H9 (cell line): ENCODE results near the gene YAE1. TPM values are rescaled to one million over a fixed set of nuclear protein-coding genes. Genes with fewer than 3 reads are reported as not detected.

Source experiments
- DNase-seq: peaks from one replicate; pipeline ENCODE4 v3.0.0-alpha.2; 2017
- H2AFZ ChIP-seq: one replicate; pipeline ENCODE4 v1.6.1; 2013; ENCODE audit warnings: mild to moderate bottlenecking, low read length, control low read depth, moderate library complexity
- H2AK5ac ChIP-seq: 2 replicates; pipeline ENCODE4 v1.6.1; 2013; ENCODE audit warnings: low read length, control low read depth, mixed read lengths; ENCODE audit not compliant: insufficient read length
- H2BK120ac ChIP-seq: one replicate; pipeline ENCODE4 v1.6.1; 2013; ENCODE audit warnings: low read depth, mild to moderate bottlenecking, low read length, control low read depth, inconsistent platforms; ENCODE audit not compliant: poor library complexity, severe bottlenecking
- H2BK12ac ChIP-seq: 2 replicates; pipeline ENCODE4 v1.6.1; 2013; ENCODE audit warnings: low read length, control low read depth, mixed read lengths, low read depth; ENCODE audit not compliant: insufficient read length
- H2BK15ac ChIP-seq: 2 replicates; pipeline ENCODE4 v1.6.1; 2013; ENCODE audit warnings: low read depth, low read length, control low read depth
- H2BK20ac ChIP-seq: one replicate; pipeline ENCODE4 v1.6.1; 2013; ENCODE audit warnings: low read depth, mild to moderate bottlenecking, low read length, control low read depth, inconsistent platforms; ENCODE audit not compliant: poor library complexity, severe bottlenecking
- H2BK5ac ChIP-seq: 2 replicates; pipeline ENCODE4 v1.6.1; 2013; ENCODE audit warnings: low read length, control low read depth, mixed read lengths; ENCODE audit not compliant: insufficient read length
- H3K14ac ChIP-seq: 2 replicates; pipeline ENCODE4 v1.6.1; 2013; ENCODE audit warnings: low read length, control low read depth; ENCODE audit not compliant: insufficient read depth
- H3K18ac ChIP-seq: 2 replicates; pipeline ENCODE4 v1.6.1; 2013; ENCODE audit warnings: low read depth, mild to moderate bottlenecking, mixed read lengths, low read length, control low read depth; ENCODE audit not compliant: insufficient read length
- H3K23ac ChIP-seq: 2 replicates; pipeline ENCODE4 v1.6.1; 2013; ENCODE audit warnings: low read length, control low read depth, mixed read lengths, low read depth; ENCODE audit not compliant: insufficient read length
- H3K23me2 ChIP-seq: 2 replicates; pipeline ENCODE4 v1.6.1; 2013; ENCODE audit warnings: low read depth, mild to moderate bottlenecking, mixed read lengths, low read length, control low read depth; ENCODE audit not compliant: insufficient read length, poor library complexity, severe bottlenecking
- H3K27ac ChIP-seq: 2 replicates; pipeline ENCODE4 v1.5.1; 2013; ENCODE audit warnings: low read length, control low read depth, mixed read lengths, low read depth; ENCODE audit not compliant: insufficient read length
- H3K27me3 ChIP-seq: 2 replicates; pipeline ENCODE4 v1.6.1; 2013; ENCODE audit warnings: low read length, control low read depth, inconsistent platforms; ENCODE audit not compliant: insufficient read depth
- H3K4ac ChIP-seq: 2 replicates; pipeline ENCODE4 v1.6.1; 2013; ENCODE audit warnings: low read depth, mild to moderate bottlenecking, control low read depth, inconsistent platforms, low read length, moderate library complexity
- H3K4me1 ChIP-seq: 2 replicates; pipeline ENCODE4 v1.6.1; 2013; ENCODE audit warnings: low read length, control low read depth, inconsistent platforms; ENCODE audit not compliant: insufficient read depth
- H3K4me2 ChIP-seq: 2 replicates; pipeline ENCODE4 v1.6.1; 2013; ENCODE audit warnings: low read length, control low read depth, mixed read lengths; ENCODE audit not compliant: insufficient read length, insufficient read depth
- H3K56ac ChIP-seq: 2 replicates; pipeline ENCODE4 v1.6.1; 2013; ENCODE audit warnings: low read depth, mild to moderate bottlenecking, mixed read lengths, low read length, control low read depth; ENCODE audit not compliant: insufficient read length
- H3K79me1 ChIP-seq: 2 replicates; pipeline ENCODE4 v1.6.1; 2013; ENCODE audit warnings: low read depth, mild to moderate bottlenecking, moderate library complexity, low read length, control low read depth, inconsistent platforms; ENCODE audit not compliant: insufficient read depth, poor library complexity, severe bottlenecking
- H3K79me2 ChIP-seq: 2 replicates; pipeline ENCODE4 v1.6.1; 2013; ENCODE audit warnings: low read length, control low read depth, inconsistent platforms; ENCODE audit not compliant: insufficient read depth
- H3K9ac ChIP-seq: 2 replicates; pipeline ENCODE4 v1.6.1; 2013; ENCODE audit warnings: low read length, control low read depth, mixed read lengths; ENCODE audit not compliant: insufficient read length; ENCODE audit errors: extremely low read depth
- H3K9me3 ChIP-seq: one replicate; pipeline ENCODE4 v1.6.1; 2013; ENCODE audit warnings: low read depth, low read length, inconsistent platforms; ENCODE audit not compliant: control insufficient read depth
- H3T11ph ChIP-seq: one replicate; pipeline ENCODE4 v1.6.1; 2013; ENCODE audit warnings: mild to moderate bottlenecking, low read length, control low read depth, inconsistent platforms
- H4K20me1 ChIP-seq: one replicate; pipeline ENCODE4 v1.6.1; 2013; ENCODE audit not compliant: control insufficient read depth, insufficient read length, insufficient read depth
- H4K5ac ChIP-seq: 2 replicates; pipeline ENCODE4 v1.6.1; 2013; ENCODE audit warnings: low read depth, mild to moderate bottlenecking, mixed read lengths, low read length, control low read depth; ENCODE audit not compliant: insufficient read length
- H4K8ac ChIP-seq: replicated peaks from 2 replicates; pipeline ENCODE4 v1.6.1; 2013; ENCODE audit warnings: low read length, control low read depth, mixed read lengths, low read depth; ENCODE audit not compliant: insufficient read length
- H4K91ac ChIP-seq: 2 replicates; pipeline ENCODE4 v1.6.1; 2013; ENCODE audit warnings: low read depth, mild to moderate bottlenecking, moderate library complexity, mixed read lengths, low read length, control low read depth; ENCODE audit not compliant: insufficient read length
- H3K27ac Mint-ChIP-seq, 3 experiments: 2 replicates in 2 of 3; 3 replicates in 1 of 3; pipeline ENCODE4 v1.8.0; 2020 to 2021; ENCODE audit warnings: mixed read lengths in 3 of 3, mild to moderate bottlenecking in 1 of 3, moderate library complexity in 1 of 3
- H3K27me3 Mint-ChIP-seq: 2 replicates; pipeline ENCODE4 v1.8.0; 2021; ENCODE audit warnings: low read depth, mild to moderate bottlenecking, moderate library complexity, mixed read lengths
- H3K36me3 Mint-ChIP-seq, 3 experiments: 2 replicates in 2 of 3; 3 replicates in 1 of 3; pipeline ENCODE4 v1.8.0; 2020 to 2021; ENCODE audit warnings: low read depth in 3 of 3, mixed read lengths in 3 of 3; ENCODE audit not compliant: insufficient read depth in 1 of 3
- H3K4me1 Mint-ChIP-seq, 2 experiments: 2 replicates each; pipeline ENCODE4 v1.8.0; 2020; ENCODE audit warnings: mixed read lengths in 2 of 2
- H3K4me3 Mint-ChIP-seq, 2 experiments: 2 replicates in 1 of 2; 3 replicates in 1 of 2; pipeline ENCODE4 v1.8.0; 2020 to 2021; ENCODE audit warnings: mild to moderate bottlenecking in 2 of 2, mixed read lengths in 2 of 2, moderate library complexity in 1 of 2
- H3K9me3 Mint-ChIP-seq, 2 experiments: 2 replicates in 1 of 2; 3 replicates in 1 of 2; pipeline ENCODE4 v1.8.0; 2020; ENCODE audit warnings: mild to moderate bottlenecking in 2 of 2, mixed read lengths in 2 of 2, moderate library complexity in 1 of 2
- CTCF ChIP-seq: fragments of 200-600 bp; sonication (generic); conservative IDR thresholded peaks from 3 replicates; pipeline ENCODE4 v1.8.0; 2021; ENCODE audit warnings: antibody characterized with exemption, mild to moderate bottlenecking
- WGBS: extraction: QIAGEN DNeasy Blood & Tissue Kit; methylation state at CpG from one replicate; pipeline ENCODE4 v1.1.7; 2013; ENCODE audit warnings: missing lambda C conversion rate, low lambda C conversion rate, mixed read lengths; ENCODE audit not compliant: insufficient read length; ENCODE audit errors: extremely low coverage; 5-methylcytosine and 5-hydroxymethylcytosine counted together
- total RNA-seq: library from RNA; stranded (reverse); gene quantifications from 2 replicates; pipeline ENCODE4 v1.2.1, GENCODE V29; 2021

YAE1 gene
- total RNA-seq, 1 experiment from 2014 or later, result 28.8 TPM

DNA sequence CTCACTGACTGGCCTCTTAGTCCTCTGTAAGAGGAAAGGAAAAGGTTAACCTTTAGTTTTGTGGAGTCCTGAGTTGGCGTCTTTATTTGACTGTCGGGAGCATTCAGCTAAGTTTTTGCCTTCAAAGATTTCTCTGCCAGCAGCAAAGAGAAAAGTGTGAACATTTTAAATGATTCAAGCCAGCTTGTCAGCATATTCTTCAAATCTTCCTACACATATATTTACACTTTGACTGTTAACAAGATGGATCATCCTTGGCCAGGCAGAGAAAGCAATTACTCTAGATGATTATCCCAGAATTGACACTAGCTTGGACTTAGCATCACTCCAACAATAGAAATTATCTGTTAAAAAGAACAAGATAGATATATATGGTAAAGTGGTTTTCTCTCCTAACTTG lies 15.8 kb upstream of the YAE1 start:
- no peaks in the 10 kb centered on the region for H3K79me1 ChIP-seq
- H4K5ac ChIP-seq, result no peak overlapping the region
- H3K56ac ChIP-seq, result no peak overlapping the region
- no peak overlapping the region for H3T11ph ChIP-seq
- H3K4me1 ChIP-seq, result no peaks in the 10 kb centered on the region
- H3K4ac ChIP-seq, result no peak overlapping the region
- H3K18ac ChIP-seq, result no peak overlapping the region
- H3K4me2 ChIP-seq, result no peak overlapping the region
- H4K91ac ChIP-seq, result no peak overlapping the region
- no peak overlapping the region for H2AFZ ChIP-seq
- no peak for DNase-seq
- H2AK5ac ChIP-seq, result no peak overlapping the region
- no peaks in the 10 kb centered on the region for H3K23me2 ChIP-seq
- Mint-ChIP-seq H3K4me1 (no peaks in the 10 kb centered on the region), H3K36me3 (peaks cover 7 to 16% (median 7%) of the 10 kb centered on the region in 3 experiments), H3K9me3 (peaks cover 16% of the 10 kb centered on the region in 2 experiments), H3K27me3 (no peaks in the 10 kb centered on the region; the same call in 1 of the 2 replicates), H3K27ac (no peak overlapping the region), H3K4me3 (no peak overlapping the region)
- H2BK120ac ChIP-seq, result no peak overlapping the region
- WGBS, result no CpG with 5 or more reads among the region's 2 CpGs
- no peaks in the 10 kb centered on the region for H3K79me2 ChIP-seq
- H3K23ac ChIP-seq, result no peak overlapping the region
- no peak overlapping the region for H3K9ac ChIP-seq
- no peak for TF ChIP-seq CTCF
- no peak overlapping the region for H3K27ac ChIP-seq
- no peak overlapping the region for H2BK12ac ChIP-seq
- H3K9me3 ChIP-seq, result peaks cover 6% of the 10 kb centered on the region
- no peak overlapping the region for H2BK5ac ChIP-seq
- no peak overlapping the region for H4K8ac ChIP-seq
- no peak overlapping the region for H3K14ac ChIP-seq
- H3K27me3 ChIP-seq, result no peaks in the 10 kb centered on the region
- H4K20me1 ChIP-seq, result no peaks in the 10 kb centered on the region
- H2BK15ac ChIP-seq, result no peak overlapping the region
- H2BK20ac ChIP-seq, result no peak overlapping the region
